Upper lobe of left lung (tissue), 6 donors: Measurements from ENCODE around the gene UVSSA. TPM values are rescaled to one million over a fixed set of nuclear protein-coding genes. Genes with fewer than 3 reads are reported as not detected.
A peak's percentile ranks its signal among the peaks of the same experiment; 100 is the strongest.

Experiments used
- ATAC-seq, 2 donors: fragments of 200-7000 bp; cut with Tn5 transposase; one replicate each; pipeline ENCODE4 v1.9.1; 2022; ENCODE audit warnings: mild to moderate bottlenecking in 2 of 2, moderate library complexity in 2 of 2; ENCODE audit not compliant: low FRiP score in 2 of 2
- DNase-seq, 2 donors: peaks; one replicate each; pipeline ENCODE4 v3.0.0-alpha.2; 2019 to 2020
- H3K27ac ChIP-seq, 4 donors: fragments of 200-600 bp; sonication (generic); one replicate each; pipeline ENCODE4 v1.5.1; 2016 to 2019
- H3K27me3 ChIP-seq, 4 donors: fragments of 200-600 bp; sonication (generic); one replicate each; pipeline ENCODE4 v1.5.1; 2017 to 2019
- H3K36me3 ChIP-seq, 4 donors: fragments of 200-600 bp; sonication (generic); one replicate each; pipeline ENCODE4 v1.5.1; 2016 to 2019
- H3K4me1 ChIP-seq, 4 donors: fragments of 200-600 bp; sonication (generic); one replicate each; pipeline ENCODE4 v1.5.1; 2018 to 2019
- H3K4me3 ChIP-seq, 4 donors: fragments of 200-600 bp; sonication (generic); one replicate each; pipeline ENCODE4 v1.5.1; 2017 to 2019; ENCODE audit warnings: mild to moderate bottlenecking in 2 of 4, moderate library complexity in 1 of 4
- H3K9me3 ChIP-seq, 4 donors: fragments of 200-600 bp; sonication (generic); one replicate each; pipeline ENCODE4 v1.5.1; 2018 to 2019
- EP300 ChIP-seq, 4 donors: sonication (generic); formaldehyde crosslinking; IDR thresholded peaks; one replicate each; pipeline ENCODE4 v1.5.1; 2017; ENCODE audit warnings: antibody characterized with exemption in 4 of 4, control low read depth in 2 of 4
- POLR2A ChIP-seq, 4 donors: fragments of 450-650 bp; IDR thresholded peaks; one replicate each; pipeline ENCODE4 v1.5.1; 2016 to 2017; ENCODE audit warnings: antibody characterized with exemption in 4 of 4, mild to moderate bottlenecking in 2 of 4
- POLR2AphosphoS5 ChIP-seq, 2 donors: sonication (generic); formaldehyde crosslinking; IDR thresholded peaks; one replicate each; pipeline ENCODE4 v1.5.1; 2017; ENCODE audit warnings: antibody characterized with exemption in 2 of 2
- WGBS, 2 donors: methylation state at CpG; one replicate each; pipeline ENCODE4 v1.1.5; 2017 to 2018; 5-methylcytosine and 5-hydroxymethylcytosine counted together
- total RNA-seq, 6 donors: library from RNA; depleted of rRNA in 4 of 6; stranded (reverse); fragments of >200 nt in 4 of 6; gene quantifications; one replicate each; pipeline versions ENCODE4 v1.1.0 to v1.2.1, GENCODE V29; 2016 to 2021
- TF ChIP-seq, protein P1 (sequence below), 6 experiments: fragments of 450-650 bp in 4 of 6; fragments of 200-600 bp in 2 of 6; sonication (generic) in 2 of 6; IDR thresholded peaks; one replicate each; pipeline ENCODE4 v1.5.1; 2016 to 2019; ENCODE audit warnings: antibody characterized with exemption in 6 of 6
- donor health status: DM: no; HTN: no; CAD: no; lungs with moderate emphysema.
- donor health status: DM: no; HTN: yes; CAD: no; lungs with severe emphysema.

The UVSSA gene
- total RNA-seq, 6 donors from 2014 or later, result 15.2 to 138 (median 46.5) TPM

GRCh38 chr4:1307951-1308735, 38.9 kb upstream of the UVSSA start:
- Histone ChIP-seq H3K4me3 (no peak overlapping the region), H3K27ac (peak overlapping the region in 3 of 4 donors; percentile 64 to 75 (median 69)), H3K27me3 (no peaks in the 10 kb centered on the region), H3K4me1 (peaks cover 22 to 43% (median 38%) of the 10 kb centered on the region in 4 donors), H3K9me3 (no peaks in the 10 kb centered on the region), H3K36me3 (peaks cover 4 to 20% (median 13%) of the 10 kb centered on the region in 4 donors)
- ATAC-seq (no peak), DNase-seq (peak in 1 of 2 donors; percentile 77)
- 92% methylated on average over 34 of the region's 34 CpGs for WGBS, 2 donors
- TF ChIP-seq, protein P1, sequence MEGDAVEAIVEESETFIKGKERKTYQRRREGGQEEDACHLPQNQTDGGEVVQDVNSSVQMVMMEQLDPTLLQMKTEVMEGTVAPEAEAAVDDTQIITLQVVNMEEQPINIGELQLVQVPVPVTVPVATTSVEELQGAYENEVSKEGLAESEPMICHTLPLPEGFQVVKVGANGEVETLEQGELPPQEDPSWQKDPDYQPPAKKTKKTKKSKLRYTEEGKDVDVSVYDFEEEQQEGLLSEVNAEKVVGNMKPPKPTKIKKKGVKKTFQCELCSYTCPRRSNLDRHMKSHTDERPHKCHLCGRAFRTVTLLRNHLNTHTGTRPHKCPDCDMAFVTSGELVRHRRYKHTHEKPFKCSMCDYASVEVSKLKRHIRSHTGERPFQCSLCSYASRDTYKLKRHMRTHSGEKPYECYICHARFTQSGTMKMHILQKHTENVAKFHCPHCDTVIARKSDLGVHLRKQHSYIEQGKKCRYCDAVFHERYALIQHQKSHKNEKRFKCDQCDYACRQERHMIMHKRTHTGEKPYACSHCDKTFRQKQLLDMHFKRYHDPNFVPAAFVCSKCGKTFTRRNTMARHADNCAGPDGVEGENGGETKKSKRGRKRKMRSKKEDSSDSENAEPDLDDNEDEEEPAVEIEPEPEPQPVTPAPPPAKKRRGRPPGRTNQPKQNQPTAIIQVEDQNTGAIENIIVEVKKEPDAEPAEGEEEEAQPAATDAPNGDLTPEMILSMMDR (IDR thresholded peaks at IDR 0.05), result no peak
- TF ChIP-seq POLR2AphosphoS5 (IDR thresholded peaks at IDR 0.05) (no peak), POLR2A (IDR thresholded peaks at IDR 0.05) (no peak), EP300 (IDR thresholded peaks at IDR 0.05) (no peak)

DNA sequence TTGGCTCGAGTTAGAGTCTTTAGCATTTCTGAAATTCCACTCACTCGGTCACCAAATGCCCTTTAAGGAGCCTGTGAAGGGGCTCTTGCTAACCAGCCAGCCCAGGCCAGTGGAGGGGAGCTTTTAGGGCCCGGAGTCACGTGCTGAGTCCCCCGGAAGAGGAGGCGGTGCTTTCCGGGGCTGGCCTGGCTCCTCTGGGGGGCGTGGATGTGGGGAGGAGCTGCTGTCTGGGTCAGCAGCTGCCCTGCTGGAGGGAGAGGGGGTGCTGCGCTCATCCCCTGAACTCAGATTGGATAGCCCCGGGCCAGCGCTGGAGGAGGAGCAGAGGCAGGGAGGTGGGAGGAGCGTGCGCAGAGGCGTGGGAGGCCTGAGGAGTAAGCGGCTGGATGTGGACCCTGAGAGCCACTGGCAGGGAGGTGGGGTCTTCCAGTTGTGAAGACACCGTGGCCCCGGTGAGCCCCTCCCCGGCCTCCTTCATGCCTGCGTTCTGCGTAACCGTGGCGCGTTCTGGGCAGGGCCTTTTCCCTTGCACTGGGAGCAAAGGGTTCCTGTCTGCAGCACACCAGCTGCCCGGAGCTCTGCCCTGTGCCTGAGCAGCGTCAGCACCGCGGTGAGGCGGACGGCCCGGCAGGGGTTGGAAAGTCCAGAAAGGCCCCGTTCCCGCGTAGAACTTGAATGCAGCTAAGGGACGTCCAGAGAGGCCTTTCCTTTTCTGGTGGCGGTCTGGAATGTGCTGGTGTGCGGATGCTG, 37.6 kb upstream of the UVSSA start:
- Histone ChIP-seq H3K4me3 (peak overlapping the region; percentile 16 to 49 (median 38)), H3K4me1 (peaks cover 22 to 43% (median 38%) of the 10 kb centered on the region in 4 donors), H3K27me3 (no peaks in the 10 kb centered on the region), H3K36me3 (peaks cover 8 to 33% (median 26%) of the 10 kb centered on the region in 4 donors), H3K27ac (peak overlapping the region; percentile 64 to 75 (median 72)), H3K9me3 (no peaks in the 10 kb centered on the region)
- DNase-seq, result peak; percentile 91 to 94
- WGBS, 2 donors, result 11 to 12% methylated on average over 9 to 32 of the region's 36 CpGs
- peak; percentile 96 to 98 for ATAC-seq
- peak in 1 of 2 donors; percentile 36 for TF ChIP-seq POLR2AphosphoS5 (IDR thresholded peaks at IDR 0.05)
- TF ChIP-seq, protein P1 (IDR thresholded peaks at IDR 0.05), result peak in 1 of 6 experiments; percentile 7
- peak in 1 of 4 donors; percentile 26 for TF ChIP-seq POLR2A (IDR thresholded peaks at IDR 0.05)
- no peak for TF ChIP-seq EP300 (IDR thresholded peaks at IDR 0.05)

DNA sequence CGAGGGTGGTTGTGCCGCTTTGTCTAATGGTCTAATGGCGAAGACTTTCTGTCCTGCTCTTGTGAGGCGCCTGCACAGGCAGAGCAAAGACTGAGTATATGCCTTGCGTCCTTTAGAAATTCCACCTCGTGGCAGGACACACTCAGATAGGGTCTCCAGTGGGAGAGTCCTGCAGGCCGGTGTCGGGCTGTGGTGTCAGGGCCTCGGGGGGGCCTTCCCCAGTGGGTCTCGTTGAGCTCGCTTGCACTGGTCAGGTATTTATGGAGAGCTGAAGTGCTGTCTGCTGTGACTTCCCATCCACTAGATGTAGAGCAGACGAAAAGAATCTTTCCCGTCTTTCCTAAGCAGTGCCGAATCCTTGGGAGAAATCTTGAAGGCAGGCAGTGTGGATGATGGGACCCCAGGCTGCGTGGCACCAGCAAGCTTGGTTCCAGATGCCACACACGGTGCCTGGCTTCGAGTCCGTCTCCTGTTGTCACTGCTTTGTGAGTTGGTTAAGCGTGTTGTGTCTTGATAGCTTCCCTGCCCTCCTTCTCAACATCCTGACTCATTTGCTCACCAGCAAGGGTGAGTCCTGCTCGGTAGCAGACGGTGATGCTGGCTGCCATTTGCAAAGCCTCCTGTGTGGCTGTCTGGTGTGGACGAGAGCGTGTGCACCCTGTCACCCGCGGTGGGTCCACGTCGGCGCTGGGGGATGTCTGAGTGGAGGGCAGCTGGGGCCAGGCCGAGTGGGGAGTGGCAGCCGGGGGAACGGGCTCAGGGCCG, 36.8 kb upstream of the UVSSA start:
- no peak for ATAC-seq
- Histone ChIP-seq H3K27ac (peak overlapping the region; percentile 64 to 75 (median 72)), H3K4me1 (peaks cover 22 to 43% (median 38%) of the 10 kb centered on the region in 4 donors), H3K9me3 (no peaks in the 10 kb centered on the region), H3K4me3 (peak overlapping the region in 3 of 4 donors; percentile 37 to 49 (median 40)), H3K27me3 (no peaks in the 10 kb centered on the region), H3K36me3 (peaks cover 8 to 38% (median 31%) of the 10 kb centered on the region in 4 donors)
- 77 to 95% methylated on average over 11 to 32 of the region's 32 CpGs for WGBS, 2 donors
- peak in 1 of 2 donors; percentile 57 for DNase-seq
- TF ChIP-seq POLR2A (IDR thresholded peaks at IDR 0.05) (no peak), POLR2AphosphoS5 (IDR thresholded peaks at IDR 0.05) (no peak), EP300 (IDR thresholded peaks at IDR 0.05) (no peak)
- TF ChIP-seq, protein P1 (IDR thresholded peaks at IDR 0.05), result no peak

DNA sequence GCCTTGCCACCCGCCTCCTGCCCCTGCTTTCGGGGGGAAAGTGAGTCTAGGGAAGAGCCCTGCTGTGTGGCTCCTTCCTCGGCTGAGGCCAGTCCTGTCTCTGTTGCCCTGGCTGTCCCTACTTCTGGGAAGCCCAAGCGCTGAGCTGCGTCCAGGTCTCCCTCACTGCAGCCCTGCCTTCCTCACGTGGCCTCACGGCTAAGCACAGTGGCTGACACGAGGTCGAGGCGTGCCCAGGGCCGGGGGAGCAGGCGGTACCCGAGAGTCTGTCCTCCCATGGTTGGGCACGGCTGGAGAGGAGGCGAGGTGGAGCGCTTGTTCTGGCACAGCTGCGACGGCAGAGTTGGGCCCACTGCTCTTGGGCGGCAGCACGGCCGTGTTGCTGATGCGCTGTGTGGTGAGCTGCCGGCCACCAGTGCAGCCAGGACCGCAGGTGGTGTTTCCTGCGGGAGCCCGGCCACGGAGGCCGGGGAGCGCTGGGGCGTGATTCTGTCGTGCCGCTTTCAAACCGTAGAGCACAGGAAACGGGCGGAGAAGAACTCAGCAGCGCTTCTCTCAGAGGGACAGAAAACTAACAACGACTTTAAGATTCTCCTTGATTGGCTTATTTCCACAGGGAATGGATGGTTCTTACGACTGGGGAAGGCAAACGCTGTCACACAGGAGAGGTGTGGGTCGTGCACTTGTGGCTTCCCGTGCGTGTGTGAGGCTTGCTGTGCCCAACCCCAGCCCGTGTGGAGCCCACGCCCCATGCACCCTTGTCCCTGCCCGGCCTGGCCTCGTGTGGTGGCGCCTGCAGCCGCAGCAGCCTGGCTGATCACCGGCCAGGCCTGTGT, 36.0 kb upstream of the UVSSA start:
- Histone ChIP-seq H3K9me3 (no peaks in the 10 kb centered on the region), H3K36me3 (peaks cover 10 to 39% (median 36%) of the 10 kb centered on the region in 4 donors), H3K4me1 (peaks cover 22 to 42% (median 35%) of the 10 kb centered on the region in 4 donors), H3K4me3 (no peak overlapping the region), H3K27me3 (no peaks in the 10 kb centered on the region), H3K27ac (peak overlapping the region in 3 of 4 donors; percentile 2 to 69 (median 4))
- DNase-seq (peak in 1 of 2 donors; percentile 80), ATAC-seq (no peak)
- TF ChIP-seq, protein P1 (IDR thresholded peaks at IDR 0.05), result no peak
- no peak for TF ChIP-seq EP300 (IDR thresholded peaks at IDR 0.05)
- no peak for TF ChIP-seq POLR2AphosphoS5 (IDR thresholded peaks at IDR 0.05)
- TF ChIP-seq POLR2A (IDR thresholded peaks at IDR 0.05), result no peak
- WGBS, 2 donors, result 85% methylated on average over 40 to 49 of the region's 49 CpGs
